ENCODE measurements around the gene GPR3.

DNA sequence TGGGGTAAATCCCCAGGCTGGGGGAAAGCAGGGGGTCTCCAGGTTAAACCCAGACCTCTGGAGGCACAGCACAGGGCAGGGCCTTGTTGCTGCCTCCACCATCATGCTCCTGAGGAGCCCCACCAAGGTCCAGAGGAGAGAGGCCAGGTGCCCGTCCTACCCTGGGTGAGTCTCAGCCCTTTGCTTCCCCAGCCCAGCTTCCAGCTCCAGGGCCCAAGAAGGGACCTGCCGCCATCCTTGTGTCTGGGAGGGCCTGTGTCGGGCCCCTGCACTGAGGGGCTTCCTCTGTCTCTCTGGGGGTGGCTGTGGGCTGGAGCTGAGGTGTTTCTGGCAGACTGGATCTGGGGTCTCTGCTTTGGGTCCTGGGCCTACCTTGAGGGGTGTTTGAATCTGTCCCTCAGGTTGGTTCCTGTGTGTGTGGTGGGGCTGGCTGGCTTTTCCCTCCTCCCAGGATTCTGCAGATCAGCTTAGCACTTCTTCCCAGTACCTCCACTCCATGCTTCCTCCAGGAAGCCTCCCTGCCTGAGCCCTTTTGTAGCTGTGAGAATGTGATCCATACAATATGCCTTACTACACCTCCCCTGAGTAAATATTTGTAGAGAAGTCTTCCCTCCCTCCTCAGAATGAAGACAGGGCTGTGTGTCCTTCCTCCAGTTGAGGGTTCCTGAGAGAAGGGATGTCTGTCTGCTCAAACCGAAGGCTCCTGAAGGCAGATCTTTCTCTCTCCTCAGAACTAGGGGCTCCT is 6.2 kb downstream of the GPR3 start:
- TF ChIP-seq, protein P1, sequence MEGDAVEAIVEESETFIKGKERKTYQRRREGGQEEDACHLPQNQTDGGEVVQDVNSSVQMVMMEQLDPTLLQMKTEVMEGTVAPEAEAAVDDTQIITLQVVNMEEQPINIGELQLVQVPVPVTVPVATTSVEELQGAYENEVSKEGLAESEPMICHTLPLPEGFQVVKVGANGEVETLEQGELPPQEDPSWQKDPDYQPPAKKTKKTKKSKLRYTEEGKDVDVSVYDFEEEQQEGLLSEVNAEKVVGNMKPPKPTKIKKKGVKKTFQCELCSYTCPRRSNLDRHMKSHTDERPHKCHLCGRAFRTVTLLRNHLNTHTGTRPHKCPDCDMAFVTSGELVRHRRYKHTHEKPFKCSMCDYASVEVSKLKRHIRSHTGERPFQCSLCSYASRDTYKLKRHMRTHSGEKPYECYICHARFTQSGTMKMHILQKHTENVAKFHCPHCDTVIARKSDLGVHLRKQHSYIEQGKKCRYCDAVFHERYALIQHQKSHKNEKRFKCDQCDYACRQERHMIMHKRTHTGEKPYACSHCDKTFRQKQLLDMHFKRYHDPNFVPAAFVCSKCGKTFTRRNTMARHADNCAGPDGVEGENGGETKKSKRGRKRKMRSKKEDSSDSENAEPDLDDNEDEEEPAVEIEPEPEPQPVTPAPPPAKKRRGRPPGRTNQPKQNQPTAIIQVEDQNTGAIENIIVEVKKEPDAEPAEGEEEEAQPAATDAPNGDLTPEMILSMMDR (IDR thresholded peaks at IDR 0.05 in 2 of 3, conservative IDR thresholded peaks at IDR 0.05 in 1 of 3; ENCODE audit: control insufficient read depth in 2 of 3, extremely low read depth in 1 of 3, insufficient read depth in 1 of 3, low read depth in 3 of 3, low read length in 3 of 3): no peak
- TF ChIP-seq NFYB (IDR thresholded peaks at IDR 0.05; ENCODE audit: insufficient read depth, low read depth, low read length) (no peak), ZBED1 (IDR thresholded peaks at IDR 0.05; ENCODE audit: borderline replicate concordance) (no peak), MXI1 (IDR thresholded peaks at IDR 0.05; ENCODE audit: low read depth, low read length) (no peak), EZH2 (IDR thresholded peaks at IDR 0.05; ENCODE audit: borderline replicate concordance, control insufficient read depth, low read depth, low read length) (no peak), POLR2A (IDR thresholded peaks at IDR 0.05; ENCODE audit: low read depth, low read length) (no peak), TCF7 (IDR thresholded peaks at IDR 0.05; ENCODE audit: borderline replicate concordance) (no peak)
